ENCODE measurements around the gene SELENON. TPM values are rescaled to one million over a fixed set of nuclear protein-coding genes. Genes with fewer than 3 reads are reported as not detected.

Gene SELENON
- total RNA-seq, 1 donor from 2014 or later, result 126 TPM

DNA sequence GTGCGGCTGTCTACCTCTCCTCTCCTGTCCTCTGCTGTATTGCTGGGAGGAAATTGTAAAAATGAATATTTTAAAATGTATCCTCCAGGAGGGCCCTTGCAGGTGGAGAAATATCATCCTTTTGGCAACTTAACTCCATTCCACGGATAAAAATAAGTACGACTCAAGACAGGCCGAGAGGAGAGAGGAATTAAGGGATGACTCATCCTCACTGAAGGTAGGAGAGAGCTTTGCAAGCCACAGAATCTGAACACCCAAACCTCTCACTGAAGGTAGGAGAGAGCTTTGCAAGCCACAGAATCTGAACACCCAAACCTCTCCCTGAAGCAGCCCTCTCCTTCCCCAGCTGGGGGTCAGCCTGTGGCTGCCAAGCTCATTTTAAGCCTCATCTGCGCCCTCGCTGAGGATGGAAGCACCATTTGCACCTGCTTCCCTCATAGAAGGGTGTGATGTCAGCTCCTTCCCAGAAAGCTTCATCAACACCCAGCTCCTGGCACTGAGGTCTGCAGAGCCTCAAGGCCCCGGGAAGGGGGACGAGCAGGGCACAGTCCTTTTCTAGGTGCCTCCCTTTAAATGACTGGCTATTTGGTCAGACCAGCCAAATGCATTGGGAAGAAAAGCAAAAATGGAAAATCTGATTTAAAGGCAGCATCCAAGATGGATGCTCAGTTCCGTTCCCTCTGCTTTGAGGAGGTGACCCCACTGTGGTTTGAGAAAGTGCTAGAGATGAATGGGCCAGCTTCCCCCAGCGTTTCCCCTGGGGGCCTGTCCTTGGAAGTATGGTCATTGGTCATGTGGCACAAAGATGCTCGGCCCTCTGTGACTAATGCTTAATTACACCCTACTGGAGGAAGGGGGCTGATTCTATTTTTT is 12.9 kb upstream of the SELENON start:
- H3K27ac Mint-ChIP-seq (ENCODE audit: unreplicated experiment), result no peak overlapping the region
- no peaks in the 10 kb centered on the region for H3K9me3 Mint-ChIP-seq (ENCODE audit: unreplicated experiment)
- TF ChIP-seq, protein P1, sequence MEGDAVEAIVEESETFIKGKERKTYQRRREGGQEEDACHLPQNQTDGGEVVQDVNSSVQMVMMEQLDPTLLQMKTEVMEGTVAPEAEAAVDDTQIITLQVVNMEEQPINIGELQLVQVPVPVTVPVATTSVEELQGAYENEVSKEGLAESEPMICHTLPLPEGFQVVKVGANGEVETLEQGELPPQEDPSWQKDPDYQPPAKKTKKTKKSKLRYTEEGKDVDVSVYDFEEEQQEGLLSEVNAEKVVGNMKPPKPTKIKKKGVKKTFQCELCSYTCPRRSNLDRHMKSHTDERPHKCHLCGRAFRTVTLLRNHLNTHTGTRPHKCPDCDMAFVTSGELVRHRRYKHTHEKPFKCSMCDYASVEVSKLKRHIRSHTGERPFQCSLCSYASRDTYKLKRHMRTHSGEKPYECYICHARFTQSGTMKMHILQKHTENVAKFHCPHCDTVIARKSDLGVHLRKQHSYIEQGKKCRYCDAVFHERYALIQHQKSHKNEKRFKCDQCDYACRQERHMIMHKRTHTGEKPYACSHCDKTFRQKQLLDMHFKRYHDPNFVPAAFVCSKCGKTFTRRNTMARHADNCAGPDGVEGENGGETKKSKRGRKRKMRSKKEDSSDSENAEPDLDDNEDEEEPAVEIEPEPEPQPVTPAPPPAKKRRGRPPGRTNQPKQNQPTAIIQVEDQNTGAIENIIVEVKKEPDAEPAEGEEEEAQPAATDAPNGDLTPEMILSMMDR (IDR thresholded peaks at IDR 0.05), result no peak
- peaks cover 19% of the 10 kb centered on the region for H3K36me3 Mint-ChIP-seq (ENCODE audit: unreplicated experiment)
- peaks cover 49% of the 10 kb centered on the region for H3K4me1 Mint-ChIP-seq (ENCODE audit: unreplicated experiment)
- H3K27me3 Mint-ChIP-seq (ENCODE audit: unreplicated experiment), result no peaks in the 10 kb centered on the region
- no peak for DNase-seq (ENCODE audit: extremely low spot score, unreplicated experiment)
- no peak overlapping the region for H3K4me3 Mint-ChIP-seq (ENCODE audit: unreplicated experiment)

DNA sequence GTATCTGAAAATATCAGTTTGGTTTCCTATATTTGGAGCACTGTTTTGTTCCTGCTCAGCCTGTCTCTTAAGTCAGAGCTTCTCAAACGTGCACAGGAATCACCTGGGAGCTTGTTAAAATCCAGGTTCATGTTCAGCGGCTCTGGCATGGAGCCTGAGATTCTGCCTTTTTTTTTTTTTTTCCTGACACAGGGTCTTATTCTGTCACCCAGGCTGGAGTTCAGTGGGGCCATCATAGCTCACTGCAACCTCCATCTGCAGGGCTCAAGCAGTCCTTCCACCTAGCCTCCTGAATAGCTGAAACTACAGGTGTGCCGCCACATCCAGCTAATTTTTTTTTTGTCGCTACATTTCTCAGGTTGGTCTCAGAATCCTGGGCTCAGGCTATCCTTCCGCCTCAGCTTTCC is 12.2 kb upstream of the SELENON start:
- Mint-ChIP-seq H3K36me3 (ENCODE audit: unreplicated experiment) (peaks cover 19% of the 10 kb centered on the region), H3K27ac (ENCODE audit: unreplicated experiment) (no peak overlapping the region), H3K4me3 (ENCODE audit: unreplicated experiment) (no peak overlapping the region), H3K9me3 (ENCODE audit: unreplicated experiment) (no peaks in the 10 kb centered on the region), H3K27me3 (ENCODE audit: unreplicated experiment) (no peaks in the 10 kb centered on the region), H3K4me1 (ENCODE audit: unreplicated experiment) (peaks cover 49% of the 10 kb centered on the region)
- TF ChIP-seq, protein P1 (IDR thresholded peaks at IDR 0.05), result no peak
- DNase-seq (ENCODE audit: extremely low spot score, unreplicated experiment), result no peak

DNA sequence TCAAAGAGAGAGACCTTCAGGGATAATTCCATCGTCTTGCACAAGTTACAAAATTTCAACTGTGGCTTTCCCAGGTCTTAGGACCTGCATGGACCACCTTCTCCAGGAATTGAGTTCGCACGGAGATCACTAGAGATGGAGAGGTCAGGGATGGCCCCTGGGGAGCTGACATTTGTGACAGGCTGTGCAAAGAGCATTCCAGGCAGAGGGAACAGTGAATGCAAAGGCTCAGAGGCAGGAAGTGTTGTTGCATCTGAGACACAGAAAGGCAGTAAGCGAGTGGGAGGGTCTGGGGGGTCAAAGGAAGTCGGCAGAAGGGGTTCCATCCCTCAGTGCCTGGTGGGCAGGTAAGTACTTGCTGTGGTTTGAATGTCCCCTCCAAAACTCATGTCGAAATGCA is 9.5 kb upstream of the SELENON start:
- Mint-ChIP-seq H3K36me3 (ENCODE audit: unreplicated experiment) (peaks cover 4% of the 10 kb centered on the region), H3K4me3 (ENCODE audit: unreplicated experiment) (no peak overlapping the region), H3K27me3 (ENCODE audit: unreplicated experiment) (no peaks in the 10 kb centered on the region), H3K4me1 (ENCODE audit: unreplicated experiment) (peaks cover 39% of the 10 kb centered on the region), H3K9me3 (ENCODE audit: unreplicated experiment) (no peaks in the 10 kb centered on the region), H3K27ac (ENCODE audit: unreplicated experiment) (no peak overlapping the region)
- TF ChIP-seq, protein P1 (IDR thresholded peaks at IDR 0.05), result no peak
- no peak for DNase-seq (ENCODE audit: extremely low spot score, unreplicated experiment)

DNA sequence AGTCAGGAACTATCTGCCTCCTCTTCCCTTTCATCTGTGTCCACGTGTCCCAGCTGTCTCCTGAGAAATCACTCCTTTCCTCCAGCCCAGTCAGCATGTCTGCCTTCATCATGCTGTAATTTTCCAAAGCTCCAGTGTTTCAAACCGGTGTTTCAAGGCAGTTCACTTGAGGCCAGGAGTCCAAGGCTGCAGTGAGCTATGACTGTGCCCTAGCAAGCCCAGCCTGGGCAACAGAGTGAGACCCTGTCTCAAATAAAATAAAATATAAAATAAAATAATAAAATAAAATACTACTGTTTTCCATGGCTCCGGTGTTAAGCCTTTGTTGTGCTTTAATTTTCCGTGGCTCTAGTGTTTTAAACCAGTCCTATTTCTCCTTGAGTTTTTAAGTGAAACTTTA is 7.9 kb upstream of the SELENON start:
- no peak for DNase-seq (ENCODE audit: extremely low spot score, unreplicated experiment)
- peaks cover 2% of the 10 kb centered on the region for H3K36me3 Mint-ChIP-seq (ENCODE audit: unreplicated experiment)
- TF ChIP-seq, protein P1 (IDR thresholded peaks at IDR 0.05), result no peak
- H3K27me3 Mint-ChIP-seq (ENCODE audit: unreplicated experiment), result no peaks in the 10 kb centered on the region
- H3K4me3 Mint-ChIP-seq (ENCODE audit: unreplicated experiment), result no peak overlapping the region
- peak overlapping the region; percentile 56 for H3K27ac Mint-ChIP-seq (ENCODE audit: unreplicated experiment)
- H3K4me1 Mint-ChIP-seq (ENCODE audit: unreplicated experiment), result peaks cover 40% of the 10 kb centered on the region
- no peaks in the 10 kb centered on the region for H3K9me3 Mint-ChIP-seq (ENCODE audit: unreplicated experiment)

DNA sequence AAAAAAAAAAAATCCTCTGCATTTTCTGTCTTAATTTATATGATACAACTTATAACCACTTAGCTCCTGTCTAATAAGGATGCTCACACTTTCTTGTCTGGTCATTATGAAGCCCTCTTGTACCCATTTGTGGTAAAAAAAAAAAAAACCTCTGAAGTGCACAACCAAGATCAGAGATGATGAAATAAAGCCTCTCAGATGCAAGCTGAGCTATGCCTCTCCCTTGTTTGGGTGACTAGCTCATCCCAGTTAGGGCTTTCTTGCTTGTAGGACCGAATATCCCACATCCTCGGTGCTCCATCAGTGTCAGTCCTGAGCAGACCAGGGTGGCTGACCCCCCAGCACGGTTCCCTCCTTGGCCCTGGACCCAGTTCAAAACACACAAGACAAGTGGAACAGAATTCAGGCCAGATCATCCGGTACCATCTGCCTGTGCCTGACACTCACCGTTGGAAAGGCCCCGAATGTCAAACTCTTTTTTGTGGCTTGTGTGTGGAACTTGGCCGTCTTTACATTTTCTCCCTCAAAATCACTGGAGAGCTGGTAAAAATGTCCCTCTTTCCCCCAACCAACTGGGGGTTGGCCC is 6.3 kb upstream of the SELENON start:
- Mint-ChIP-seq H3K27me3 (ENCODE audit: unreplicated experiment) (no peaks in the 10 kb centered on the region), H3K4me3 (ENCODE audit: unreplicated experiment) (no peak overlapping the region), H3K9me3 (ENCODE audit: unreplicated experiment) (no peaks in the 10 kb centered on the region), H3K36me3 (ENCODE audit: unreplicated experiment) (peaks cover 2% of the 10 kb centered on the region), H3K27ac (ENCODE audit: unreplicated experiment) (no peak overlapping the region), H3K4me1 (ENCODE audit: unreplicated experiment) (peaks cover 37% of the 10 kb centered on the region)
- no peak for DNase-seq (ENCODE audit: extremely low spot score, unreplicated experiment)
- TF ChIP-seq, protein P1 (IDR thresholded peaks at IDR 0.05), result no peak

All from osteocyte (in vitro differentiated cells).